Measurements from ENCODE around the gene EPB41.

DNA sequence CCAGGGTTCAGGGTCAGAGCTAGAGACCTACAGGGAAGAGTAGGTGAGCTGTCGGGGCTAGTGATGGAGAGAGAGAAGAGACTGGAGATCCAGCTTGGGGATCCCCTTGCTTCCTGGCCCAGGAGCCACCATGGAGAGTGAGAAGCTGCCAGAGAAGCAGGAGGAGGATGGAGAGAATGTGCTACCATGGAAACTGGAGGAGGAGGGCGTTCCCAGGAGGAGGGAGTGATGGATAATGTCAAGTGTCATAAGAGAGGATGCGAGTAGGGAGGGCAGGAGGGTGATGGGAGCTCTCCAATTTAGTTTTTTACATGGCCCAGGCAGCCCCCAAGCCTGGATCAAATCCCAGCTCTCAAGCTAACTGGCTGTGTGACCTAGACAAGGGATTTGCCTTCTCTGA, 46.5 kb upstream of the EPB41 start:
- TF ChIP-seq, protein P1, sequence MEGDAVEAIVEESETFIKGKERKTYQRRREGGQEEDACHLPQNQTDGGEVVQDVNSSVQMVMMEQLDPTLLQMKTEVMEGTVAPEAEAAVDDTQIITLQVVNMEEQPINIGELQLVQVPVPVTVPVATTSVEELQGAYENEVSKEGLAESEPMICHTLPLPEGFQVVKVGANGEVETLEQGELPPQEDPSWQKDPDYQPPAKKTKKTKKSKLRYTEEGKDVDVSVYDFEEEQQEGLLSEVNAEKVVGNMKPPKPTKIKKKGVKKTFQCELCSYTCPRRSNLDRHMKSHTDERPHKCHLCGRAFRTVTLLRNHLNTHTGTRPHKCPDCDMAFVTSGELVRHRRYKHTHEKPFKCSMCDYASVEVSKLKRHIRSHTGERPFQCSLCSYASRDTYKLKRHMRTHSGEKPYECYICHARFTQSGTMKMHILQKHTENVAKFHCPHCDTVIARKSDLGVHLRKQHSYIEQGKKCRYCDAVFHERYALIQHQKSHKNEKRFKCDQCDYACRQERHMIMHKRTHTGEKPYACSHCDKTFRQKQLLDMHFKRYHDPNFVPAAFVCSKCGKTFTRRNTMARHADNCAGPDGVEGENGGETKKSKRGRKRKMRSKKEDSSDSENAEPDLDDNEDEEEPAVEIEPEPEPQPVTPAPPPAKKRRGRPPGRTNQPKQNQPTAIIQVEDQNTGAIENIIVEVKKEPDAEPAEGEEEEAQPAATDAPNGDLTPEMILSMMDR (IDR thresholded peaks at IDR 0.05), result no peak
- TF ChIP-seq POLR2A (IDR thresholded peaks at IDR 0.05), result no peak

Measured in Peyer's patch (tissue), 4 donors.